Fibroblast of peridontal ligament (primary cell): Measurements from ENCODE around the gene BICD2.
A peak's percentile ranks its signal among the peaks of the same experiment; 100 is the strongest.

ENCODE experiments used
- DNase-seq: peaks from one replicate; pipeline ENCODE4 v3.0.0-alpha.2; 2010; ENCODE audit errors: extremely low read depth

The BICD2 gene

DNA sequence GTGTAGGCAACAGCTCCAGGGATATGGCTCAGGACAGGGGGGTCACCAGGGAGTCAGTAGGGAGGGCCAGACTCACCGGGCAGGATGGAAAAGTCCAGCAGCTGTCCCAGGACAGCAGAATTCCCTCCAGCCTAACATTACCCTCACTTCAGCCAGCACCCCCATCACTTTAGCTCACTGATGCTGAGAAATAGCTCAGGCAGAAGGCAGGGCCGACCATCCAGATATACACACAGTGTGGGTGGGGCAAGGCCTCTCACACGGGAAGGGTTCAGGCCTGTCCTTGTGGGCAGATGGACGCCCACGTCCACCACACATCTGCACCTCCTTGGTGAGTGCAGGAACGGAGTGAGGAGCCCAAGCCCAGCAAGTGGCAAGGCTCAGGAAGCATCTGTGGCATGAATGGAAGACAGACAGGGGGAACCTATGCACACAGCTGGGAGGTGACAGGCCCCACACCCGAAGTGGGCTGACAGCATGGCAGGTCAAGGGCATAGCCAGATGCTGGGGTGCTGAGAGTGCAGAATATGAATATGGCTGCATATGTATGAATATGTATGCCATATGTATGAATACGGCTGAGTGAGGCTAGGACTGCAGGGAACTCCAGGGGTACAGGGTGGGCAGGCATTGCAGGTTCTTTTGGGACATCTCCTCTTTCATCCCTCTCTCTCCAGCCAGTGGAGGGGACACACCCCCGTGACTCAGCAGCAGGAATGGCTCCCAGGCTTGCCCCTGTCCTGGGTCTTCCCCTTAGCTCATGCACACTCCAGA lies 17.0 kb downstream of the BICD2 start:
- DNase-seq: no peak

DNA sequence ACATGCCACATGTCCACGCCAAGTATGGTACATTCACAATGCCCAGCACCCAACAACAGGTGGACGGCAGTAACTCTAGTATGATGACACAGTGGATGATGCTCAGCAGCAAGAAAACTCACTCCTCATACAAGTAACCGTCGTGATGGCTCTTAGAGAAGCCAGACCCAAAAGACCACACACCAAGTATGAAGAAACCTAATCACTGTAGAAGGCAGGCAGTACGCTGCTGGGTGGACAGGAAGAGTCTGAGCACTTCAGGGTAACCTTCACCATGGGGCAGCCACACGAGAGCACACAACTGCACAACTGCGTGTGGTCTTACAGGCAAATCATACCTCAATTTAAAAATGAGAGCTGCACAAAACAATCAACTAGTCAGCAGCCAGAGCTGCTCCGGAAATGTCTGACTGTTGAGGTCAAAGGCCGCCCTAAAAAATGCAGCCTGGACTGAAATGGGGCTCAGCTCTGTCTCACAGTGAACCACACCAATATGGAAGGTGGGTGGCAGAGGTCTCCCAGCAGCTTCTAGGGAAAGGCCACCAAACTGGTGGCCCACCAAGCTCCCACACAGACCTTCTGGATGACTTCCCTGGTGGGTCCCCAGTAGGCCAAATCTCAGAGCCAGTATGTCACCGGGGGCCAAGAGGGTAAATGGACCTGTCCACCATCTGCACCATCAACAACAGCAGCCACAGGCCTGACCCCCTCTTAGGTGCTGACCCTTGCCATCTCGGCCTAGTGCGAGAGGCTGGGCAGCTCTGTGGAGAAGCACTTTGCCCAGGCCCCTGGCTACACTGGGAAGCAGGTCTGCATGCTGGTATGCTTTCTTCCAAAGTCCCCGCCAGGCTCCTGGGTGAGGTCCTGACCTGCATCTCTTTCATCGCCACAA lies 17.8 kb downstream of the BICD2 start:
- DNase-seq: no peak

DNA sequence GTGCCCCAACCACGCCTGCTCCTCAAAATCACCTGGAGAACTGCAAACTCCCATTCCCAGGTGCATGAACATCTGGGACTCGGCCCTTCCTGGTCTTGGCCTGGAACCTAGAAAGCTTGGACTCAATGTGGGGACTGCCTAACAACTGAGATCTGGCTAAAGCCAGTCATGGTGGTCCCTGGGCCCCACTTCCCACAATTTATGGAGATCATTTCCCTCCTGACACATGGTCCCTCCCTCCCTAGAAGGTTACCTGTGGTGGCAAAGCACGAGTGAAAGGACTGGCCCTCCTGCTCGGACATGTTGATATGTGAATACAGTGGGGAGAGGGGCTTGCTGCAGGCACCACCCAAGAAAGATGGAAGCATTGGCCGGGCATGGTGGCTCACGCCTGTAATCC lies 18.8 kb downstream of the BICD2 start:
- DNase-seq: no peak

DNA sequence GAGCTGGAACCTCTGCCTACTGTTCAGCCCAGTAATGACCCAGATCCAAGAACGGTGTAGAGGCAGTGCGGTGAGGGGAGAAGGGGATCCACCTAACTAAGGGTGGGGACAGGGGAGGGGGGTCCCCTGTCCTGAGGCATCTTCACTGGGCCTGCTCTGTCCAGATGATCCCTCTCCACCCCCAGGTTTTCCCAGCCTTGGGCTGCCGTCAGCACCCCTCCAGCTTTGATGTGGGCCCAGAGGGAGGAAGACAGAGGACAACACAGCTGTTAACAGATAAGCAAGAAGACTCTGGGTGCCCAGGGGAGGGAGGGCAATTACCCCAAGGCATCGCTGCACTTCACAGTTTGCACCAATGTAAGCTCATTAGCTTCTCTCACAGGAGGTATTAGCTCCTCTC lies 19.3 kb downstream of the BICD2 start:
- DNase-seq: no peak

DNA sequence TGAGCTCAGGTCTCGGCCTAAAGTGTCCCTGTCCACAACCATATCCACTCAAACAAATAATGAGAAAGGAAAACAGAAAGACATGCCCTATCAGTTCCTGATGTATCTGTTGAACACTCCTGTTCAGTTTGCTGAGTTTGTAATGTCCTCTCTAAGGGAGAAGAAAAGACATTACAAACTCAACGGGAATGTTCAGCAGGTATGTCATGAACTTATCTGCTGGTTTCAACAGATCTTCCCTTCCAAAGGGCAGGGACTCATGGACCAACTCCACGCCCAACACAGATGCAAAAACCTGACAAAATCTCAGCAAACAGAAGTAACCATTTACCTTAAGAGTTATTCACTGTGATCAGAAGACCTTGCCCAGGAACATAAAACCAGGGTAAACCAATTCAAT lies 23.7 kb downstream of the BICD2 start:
- DNase-seq: no peak

DNA sequence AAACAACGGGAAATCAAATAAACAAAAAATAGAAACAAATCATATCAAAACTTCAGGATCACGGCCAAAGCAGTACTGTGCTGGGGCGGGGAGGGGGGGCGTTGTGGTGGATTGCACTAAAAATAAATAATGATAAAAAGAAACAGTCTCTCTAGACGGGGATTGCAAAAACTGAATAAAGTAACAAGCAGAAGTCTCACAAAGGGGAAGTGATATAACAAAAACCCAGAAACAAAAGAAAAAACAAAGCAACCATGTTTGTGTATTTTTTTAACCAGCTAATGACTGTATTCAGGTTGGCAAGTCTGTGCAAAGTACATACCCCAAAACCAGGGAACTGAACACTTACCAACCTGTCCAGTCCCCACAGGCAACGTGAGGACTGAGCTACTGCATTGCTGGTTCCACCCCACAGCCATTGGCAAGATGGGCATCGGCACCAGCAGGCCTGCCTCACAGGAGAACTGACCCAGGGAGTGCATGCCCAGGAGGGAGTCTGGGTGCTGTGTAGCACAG lies 24.1 kb downstream of the BICD2 start:
- no peak for DNase-seq

DNA sequence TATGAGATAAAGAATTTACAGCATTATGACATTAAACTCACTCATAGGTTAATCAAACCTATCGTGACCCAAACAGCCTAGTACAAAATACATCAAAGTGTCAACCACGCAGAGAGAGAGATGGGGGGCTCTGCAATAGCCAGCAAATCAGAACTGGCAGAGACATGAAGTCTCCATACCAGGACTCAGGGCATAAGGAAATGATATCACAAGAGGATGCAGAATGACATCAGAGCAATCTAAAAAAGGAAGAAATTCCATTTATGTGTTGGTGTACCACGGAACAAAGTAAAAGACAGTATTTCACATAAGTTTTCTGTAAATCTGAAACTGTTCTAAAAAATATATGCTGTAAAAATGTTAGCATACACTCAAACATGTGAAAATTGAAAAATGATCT lies 24.6 kb downstream of the BICD2 start:
- DNase-seq: peak; percentile 65

DNA sequence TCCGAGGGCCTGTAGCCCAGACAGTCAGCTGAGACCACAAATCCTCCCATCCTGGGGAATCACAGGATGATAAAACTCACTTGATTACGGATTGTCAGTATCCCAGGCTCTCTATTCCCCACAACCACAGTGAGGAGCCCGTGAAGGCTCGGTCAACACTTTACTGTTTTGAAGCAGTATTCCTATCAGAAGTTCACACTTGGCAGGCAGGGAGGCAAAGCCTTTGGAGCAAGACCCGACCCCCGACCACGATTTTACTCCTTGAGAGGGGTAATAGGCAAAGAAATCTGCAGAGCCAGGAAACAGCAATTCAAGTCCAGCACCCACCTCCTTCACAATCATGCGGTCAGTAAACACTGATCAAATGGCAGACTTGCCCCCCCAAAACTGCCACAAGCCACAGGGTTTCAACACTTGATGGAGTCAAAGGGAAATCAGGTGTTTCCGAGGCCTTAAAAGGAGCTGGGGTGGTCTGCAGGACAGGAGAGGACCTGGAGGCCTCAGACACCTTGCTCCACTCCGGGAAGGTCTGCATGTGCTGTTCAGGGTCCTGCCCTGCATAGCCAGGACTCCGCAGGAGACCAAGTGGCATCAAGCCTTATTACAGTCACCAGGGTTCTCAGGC lies 25.2 kb downstream of the BICD2 start:
- no peak for DNase-seq

DNA sequence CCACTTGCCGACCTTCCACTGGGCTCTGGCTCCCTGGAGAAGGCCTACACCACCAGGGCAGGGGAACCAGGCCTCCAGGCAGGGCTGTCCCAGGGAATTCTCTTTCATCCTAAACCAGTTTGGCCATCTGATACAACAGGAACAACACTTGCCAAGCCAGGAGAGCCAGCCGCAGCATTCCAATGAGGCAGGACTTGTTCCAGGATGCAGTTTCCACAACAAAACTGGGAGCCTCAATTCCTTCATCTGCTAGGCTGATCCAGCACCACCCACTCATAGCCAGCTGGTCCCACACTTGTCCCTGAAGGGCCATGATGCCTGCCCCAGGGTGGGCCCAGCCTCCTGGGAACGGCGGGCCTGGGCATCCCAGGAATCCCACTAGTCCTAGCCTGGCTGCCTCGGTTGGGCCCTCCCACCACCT lies 26.0 kb downstream of the BICD2 start:
- DNase-seq: peak; percentile 67

DNA sequence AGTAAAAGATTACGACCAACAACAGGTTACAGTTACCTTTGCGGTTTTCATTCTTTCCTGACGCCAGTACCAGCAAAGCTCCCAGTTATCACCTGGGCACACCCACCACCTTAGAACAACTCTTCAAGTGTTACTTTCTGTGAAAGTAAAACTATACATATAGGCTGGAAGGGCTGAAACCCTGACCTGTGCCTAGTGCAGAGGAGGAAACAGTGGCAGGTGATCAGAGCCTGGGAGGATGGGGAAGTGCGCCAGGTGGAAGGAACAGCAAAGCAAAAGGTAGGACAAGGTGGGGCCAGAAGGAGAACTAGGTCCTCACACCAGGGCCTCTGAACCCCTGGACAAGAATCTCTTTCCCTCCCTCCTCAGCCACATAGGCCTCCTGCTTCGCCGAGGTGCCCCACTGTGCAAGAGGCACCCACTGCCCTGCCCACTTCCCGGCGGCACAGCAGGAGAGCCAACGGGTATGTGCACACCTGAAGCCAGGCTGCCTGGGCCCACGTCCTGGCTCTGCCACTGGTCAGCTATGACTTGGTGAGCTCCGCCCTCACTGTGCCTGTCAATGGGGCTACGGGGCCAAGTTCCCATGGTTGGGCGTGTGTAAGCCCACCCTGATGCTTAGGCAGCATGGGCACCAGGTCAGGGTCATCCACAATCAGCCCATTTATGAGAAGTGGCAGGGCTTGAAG lies 26.9 kb downstream of the BICD2 start:
- DNase-seq: no peak

DNA sequence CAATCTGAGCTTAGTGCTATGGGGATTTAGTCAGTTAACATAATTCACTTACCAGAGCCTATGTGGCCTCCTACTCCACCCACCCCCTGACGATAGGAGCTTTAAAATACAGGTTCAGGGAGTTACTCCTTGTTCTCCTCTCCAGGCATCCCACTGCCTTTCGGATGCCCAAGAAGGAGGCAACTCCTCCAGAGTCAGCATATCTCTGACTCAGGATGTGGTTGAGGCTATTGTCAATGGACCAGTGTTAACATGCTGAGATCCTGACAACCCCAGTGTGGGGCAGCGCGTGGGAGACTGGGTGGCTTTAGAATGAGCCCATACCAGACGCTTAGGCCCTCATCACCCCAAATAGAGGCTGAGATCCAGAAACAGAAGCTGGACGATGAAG lies 27.4 kb downstream of the BICD2 start:
- DNase-seq: no peak

DNA sequence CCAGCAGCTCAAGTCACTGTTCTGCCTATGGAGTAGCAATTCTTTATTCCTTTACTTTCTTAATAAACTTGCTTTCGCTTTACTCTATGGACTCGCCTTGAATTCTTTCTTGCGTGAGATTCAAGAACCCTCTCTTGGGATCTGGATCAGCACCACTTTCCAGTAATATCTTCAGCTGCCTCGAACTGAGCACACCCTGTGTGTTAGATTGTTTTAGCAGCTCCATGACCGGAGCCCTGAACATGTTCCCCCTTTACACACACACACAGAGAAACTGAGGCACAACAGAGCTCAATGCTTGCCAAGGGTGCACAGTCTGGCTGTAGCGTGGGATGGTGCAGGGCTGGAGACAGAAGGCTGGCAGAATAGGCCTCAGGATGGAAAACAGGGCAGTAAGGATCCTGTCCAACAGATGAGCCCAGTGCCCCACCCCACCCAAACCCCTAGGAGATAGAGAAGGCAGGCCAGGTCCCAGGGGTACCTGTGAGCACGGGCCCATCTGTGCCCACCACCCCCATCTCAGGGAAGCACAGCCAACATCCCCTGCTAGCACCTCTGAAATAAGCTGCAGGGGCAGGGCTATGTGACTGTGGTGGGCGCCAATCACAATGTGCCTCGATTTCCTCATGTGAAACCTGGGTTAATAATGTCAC lies 27.9 kb downstream of the BICD2 start:
- DNase-seq: no peak

DNA sequence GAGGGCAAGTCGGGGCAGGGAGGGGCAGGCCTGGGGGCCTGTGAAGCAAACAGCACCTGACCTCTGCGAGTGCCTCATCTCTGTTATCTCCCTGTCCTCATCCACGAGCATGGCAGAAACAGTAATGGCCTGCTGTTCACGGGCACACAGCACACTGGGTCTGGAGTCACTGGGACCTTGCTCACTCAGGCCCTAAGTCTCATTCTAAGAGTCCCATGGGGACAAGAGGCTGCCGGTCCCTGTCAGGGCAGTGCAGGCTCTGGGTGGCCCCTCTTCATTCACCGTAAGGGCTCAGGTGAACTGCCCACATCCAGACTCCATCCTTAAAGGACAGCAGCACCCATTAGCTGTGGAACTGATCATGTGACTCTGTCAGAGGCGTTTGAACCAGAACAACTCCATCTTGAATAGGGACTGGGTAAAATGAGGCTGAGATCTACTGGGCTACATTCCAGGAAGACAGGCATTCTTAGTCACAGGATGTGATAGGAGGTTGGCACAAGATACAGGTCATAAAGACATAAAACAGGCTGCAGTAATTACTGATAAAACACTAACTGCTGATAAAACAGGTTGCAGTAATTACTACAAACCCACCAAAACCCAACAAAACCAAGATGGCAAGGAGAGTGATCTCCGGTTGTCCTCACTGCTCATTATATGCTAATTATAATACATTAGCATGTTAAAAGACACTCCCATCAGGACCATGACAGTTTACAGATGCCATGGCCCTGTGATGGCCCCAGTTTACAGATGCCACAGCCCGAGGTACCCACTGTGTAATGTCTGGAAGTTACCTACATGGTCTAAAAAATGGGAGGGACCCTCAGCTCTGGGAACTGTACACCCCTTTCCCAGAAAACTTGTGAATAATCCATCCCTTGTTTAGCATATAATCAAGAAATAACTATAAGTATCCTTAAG lies 28.7 kb downstream of the BICD2 start:
- no peak for DNase-seq

DNA sequence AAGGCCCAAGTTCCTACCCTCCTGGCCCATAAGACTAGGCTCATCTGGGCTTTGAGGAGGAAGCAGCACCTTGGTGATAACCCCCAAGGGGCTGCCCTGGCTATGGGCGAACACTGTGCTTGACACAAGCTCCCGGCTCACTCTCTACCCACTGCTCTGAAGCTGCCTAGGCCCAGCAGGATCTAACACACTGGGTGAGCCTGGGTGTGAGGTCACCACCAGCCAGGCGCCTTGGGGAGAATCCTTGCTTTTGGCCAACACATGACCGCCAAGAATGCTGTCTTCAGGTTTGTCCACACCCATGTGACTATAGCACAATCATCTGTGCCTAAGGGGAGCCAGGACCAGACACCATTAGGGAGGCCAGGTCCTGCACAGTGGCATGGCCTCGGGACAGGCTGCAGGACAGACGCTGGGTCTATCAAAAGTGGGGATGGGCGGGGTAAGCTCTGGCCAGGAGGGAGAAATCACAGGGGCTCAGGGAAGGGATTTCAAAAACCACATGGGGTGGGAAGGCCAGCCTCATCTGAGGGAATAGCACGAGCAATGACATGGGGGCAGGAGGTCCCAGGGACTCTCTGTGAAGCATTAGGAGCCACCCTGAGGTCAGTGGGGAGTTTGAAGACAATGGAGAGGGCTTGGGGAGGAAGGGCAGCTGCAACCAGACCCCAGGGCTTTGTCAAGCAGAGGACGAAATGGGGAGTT lies 29.6 kb downstream of the BICD2 start:
- DNase-seq: no peak

DNA sequence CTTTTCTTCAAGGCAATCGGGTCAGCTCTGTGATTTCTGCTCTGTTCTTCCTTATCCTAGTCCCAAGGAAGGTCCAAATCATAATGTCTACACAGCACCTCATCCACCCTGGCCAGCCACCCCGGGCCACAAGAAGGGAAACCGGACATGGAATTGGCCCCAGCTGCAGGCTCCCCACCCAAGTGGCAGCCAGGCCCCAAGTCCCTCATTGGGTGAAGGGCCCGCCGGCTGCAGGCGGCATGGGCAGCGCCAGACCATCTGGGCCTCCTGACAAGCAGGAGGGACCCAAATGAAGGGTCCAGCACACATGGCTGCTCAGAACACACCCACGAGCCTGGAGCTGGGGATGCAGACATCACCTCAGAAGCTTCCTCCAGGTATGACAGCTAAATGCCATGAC lies 33.7 kb downstream of the BICD2 start:
- DNase-seq: no peak

DNA sequence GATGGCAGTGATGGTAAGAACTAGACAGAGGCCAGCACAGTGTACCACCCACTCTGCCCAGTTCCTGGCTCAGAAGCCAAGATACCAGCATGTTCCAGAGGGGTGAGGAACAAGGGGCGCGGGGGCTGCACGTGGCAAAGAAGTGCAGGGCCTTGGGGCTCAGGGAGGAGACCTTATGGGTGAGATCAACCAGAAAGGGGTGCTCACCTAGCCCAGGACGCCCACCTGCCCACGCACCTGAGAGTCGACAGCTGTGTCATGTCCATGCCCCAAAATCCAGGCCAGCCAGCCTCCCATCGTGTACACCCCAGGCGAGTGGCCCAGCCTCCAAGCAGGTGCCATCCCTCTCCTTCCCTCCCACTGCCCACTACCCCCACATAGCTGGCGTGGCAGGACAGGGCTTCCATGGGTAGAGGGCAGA lies 34.9 kb downstream of the BICD2 start:
- DNase-seq: no peak

DNA sequence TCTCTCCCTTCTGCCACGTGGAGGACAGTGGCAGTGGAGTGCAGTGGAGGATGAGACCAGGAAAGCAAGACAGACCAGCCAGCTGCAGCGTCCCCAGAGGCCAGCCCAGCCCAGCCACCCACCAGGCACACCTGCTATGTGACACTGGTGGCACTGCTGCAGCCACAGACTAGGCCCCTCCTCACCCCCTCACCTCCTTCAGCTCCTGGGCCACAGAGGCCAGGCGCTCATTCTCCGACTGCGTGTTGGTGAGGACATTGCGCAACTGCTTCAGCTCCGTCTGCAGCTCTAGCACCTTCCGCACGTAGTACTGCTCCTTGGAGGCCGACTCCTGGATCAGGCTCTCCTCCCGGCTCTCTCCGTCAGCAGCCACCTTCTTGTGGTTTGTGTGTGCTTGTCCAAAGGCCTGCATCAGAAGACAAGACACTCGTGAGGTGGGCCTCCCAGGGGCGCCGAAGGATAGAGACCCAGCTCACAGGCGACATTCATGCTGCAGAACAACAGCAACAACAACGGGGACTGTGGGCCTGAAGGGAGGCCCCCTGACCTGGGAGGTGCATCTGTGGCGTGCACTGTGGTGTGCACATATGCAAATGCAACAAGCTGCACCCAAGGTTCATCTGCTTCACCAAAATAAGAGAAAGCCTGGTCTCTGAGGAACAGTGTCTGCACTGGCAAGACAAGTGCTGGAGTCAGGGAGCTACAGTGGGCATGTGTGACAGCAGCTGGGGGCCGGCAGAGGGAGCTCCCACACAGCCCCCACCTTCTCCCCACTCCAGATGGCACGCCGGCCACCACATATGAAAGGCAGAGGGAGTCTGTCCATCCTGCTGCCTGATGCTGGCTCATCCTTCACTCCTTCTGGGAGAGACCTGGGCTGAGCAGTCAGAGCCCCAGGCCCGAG lies 35.5 kb downstream of the BICD2 start:
- DNase-seq: no peak
